H9 (cell line): Measurements from ENCODE around the gene FANCG. TPM values are rescaled to one million over a fixed set of nuclear protein-coding genes. Genes with fewer than 3 reads are reported as not detected.

Experiments used
- DNase-seq: peaks from one replicate; pipeline ENCODE4 v3.0.0-alpha.2; 2017
- H2AFZ ChIP-seq: one replicate; pipeline ENCODE4 v1.6.1; 2013; ENCODE audit warnings: mild to moderate bottlenecking, low read length, control low read depth, moderate library complexity
- H2AK5ac ChIP-seq: 2 replicates; pipeline ENCODE4 v1.6.1; 2013; ENCODE audit warnings: low read length, control low read depth, mixed read lengths; ENCODE audit not compliant: insufficient read length
- H2BK120ac ChIP-seq: one replicate; pipeline ENCODE4 v1.6.1; 2013; ENCODE audit warnings: low read depth, mild to moderate bottlenecking, low read length, control low read depth, inconsistent platforms; ENCODE audit not compliant: poor library complexity, severe bottlenecking
- H2BK12ac ChIP-seq: 2 replicates; pipeline ENCODE4 v1.6.1; 2013; ENCODE audit warnings: low read length, control low read depth, mixed read lengths, low read depth; ENCODE audit not compliant: insufficient read length
- H2BK15ac ChIP-seq: 2 replicates; pipeline ENCODE4 v1.6.1; 2013; ENCODE audit warnings: low read depth, low read length, control low read depth
- H2BK20ac ChIP-seq: one replicate; pipeline ENCODE4 v1.6.1; 2013; ENCODE audit warnings: low read depth, mild to moderate bottlenecking, low read length, control low read depth, inconsistent platforms; ENCODE audit not compliant: poor library complexity, severe bottlenecking
- H2BK5ac ChIP-seq: 2 replicates; pipeline ENCODE4 v1.6.1; 2013; ENCODE audit warnings: low read length, control low read depth, mixed read lengths; ENCODE audit not compliant: insufficient read length
- H3K14ac ChIP-seq: 2 replicates; pipeline ENCODE4 v1.6.1; 2013; ENCODE audit warnings: low read length, control low read depth; ENCODE audit not compliant: insufficient read depth
- H3K18ac ChIP-seq: 2 replicates; pipeline ENCODE4 v1.6.1; 2013; ENCODE audit warnings: low read depth, mild to moderate bottlenecking, mixed read lengths, low read length, control low read depth; ENCODE audit not compliant: insufficient read length
- H3K23ac ChIP-seq: 2 replicates; pipeline ENCODE4 v1.6.1; 2013; ENCODE audit warnings: low read length, control low read depth, mixed read lengths, low read depth; ENCODE audit not compliant: insufficient read length
- H3K23me2 ChIP-seq: 2 replicates; pipeline ENCODE4 v1.6.1; 2013; ENCODE audit warnings: low read depth, mild to moderate bottlenecking, mixed read lengths, low read length, control low read depth; ENCODE audit not compliant: insufficient read length, poor library complexity, severe bottlenecking
- H3K27ac ChIP-seq: 2 replicates; pipeline ENCODE4 v1.5.1; 2013; ENCODE audit warnings: low read length, control low read depth, mixed read lengths, low read depth; ENCODE audit not compliant: insufficient read length
- H3K27me3 ChIP-seq: 2 replicates; pipeline ENCODE4 v1.6.1; 2013; ENCODE audit warnings: low read length, control low read depth, inconsistent platforms; ENCODE audit not compliant: insufficient read depth
- H3K4ac ChIP-seq: 2 replicates; pipeline ENCODE4 v1.6.1; 2013; ENCODE audit warnings: low read depth, mild to moderate bottlenecking, control low read depth, inconsistent platforms, low read length, moderate library complexity
- H3K4me1 ChIP-seq: 2 replicates; pipeline ENCODE4 v1.6.1; 2013; ENCODE audit warnings: low read length, control low read depth, inconsistent platforms; ENCODE audit not compliant: insufficient read depth
- H3K4me2 ChIP-seq: 2 replicates; pipeline ENCODE4 v1.6.1; 2013; ENCODE audit warnings: low read length, control low read depth, mixed read lengths; ENCODE audit not compliant: insufficient read length, insufficient read depth
- H3K56ac ChIP-seq: 2 replicates; pipeline ENCODE4 v1.6.1; 2013; ENCODE audit warnings: low read depth, mild to moderate bottlenecking, mixed read lengths, low read length, control low read depth; ENCODE audit not compliant: insufficient read length
- H3K79me1 ChIP-seq: 2 replicates; pipeline ENCODE4 v1.6.1; 2013; ENCODE audit warnings: low read depth, mild to moderate bottlenecking, moderate library complexity, low read length, control low read depth, inconsistent platforms; ENCODE audit not compliant: insufficient read depth, poor library complexity, severe bottlenecking
- H3K79me2 ChIP-seq: 2 replicates; pipeline ENCODE4 v1.6.1; 2013; ENCODE audit warnings: low read length, control low read depth, inconsistent platforms; ENCODE audit not compliant: insufficient read depth
- H3K9ac ChIP-seq: 2 replicates; pipeline ENCODE4 v1.6.1; 2013; ENCODE audit warnings: low read length, control low read depth, mixed read lengths; ENCODE audit not compliant: insufficient read length; ENCODE audit errors: extremely low read depth
- H3K9me3 ChIP-seq: one replicate; pipeline ENCODE4 v1.6.1; 2013; ENCODE audit warnings: low read depth, low read length, inconsistent platforms; ENCODE audit not compliant: control insufficient read depth
- H3T11ph ChIP-seq: one replicate; pipeline ENCODE4 v1.6.1; 2013; ENCODE audit warnings: mild to moderate bottlenecking, low read length, control low read depth, inconsistent platforms
- H4K20me1 ChIP-seq: one replicate; pipeline ENCODE4 v1.6.1; 2013; ENCODE audit not compliant: control insufficient read depth, insufficient read length, insufficient read depth
- H4K5ac ChIP-seq: 2 replicates; pipeline ENCODE4 v1.6.1; 2013; ENCODE audit warnings: low read depth, mild to moderate bottlenecking, mixed read lengths, low read length, control low read depth; ENCODE audit not compliant: insufficient read length
- H4K8ac ChIP-seq: replicated peaks from 2 replicates; pipeline ENCODE4 v1.6.1; 2013; ENCODE audit warnings: low read length, control low read depth, mixed read lengths, low read depth; ENCODE audit not compliant: insufficient read length
- H4K91ac ChIP-seq: 2 replicates; pipeline ENCODE4 v1.6.1; 2013; ENCODE audit warnings: low read depth, mild to moderate bottlenecking, moderate library complexity, mixed read lengths, low read length, control low read depth; ENCODE audit not compliant: insufficient read length
- H3K27ac Mint-ChIP-seq, 3 experiments: 2 replicates in 2 of 3; 3 replicates in 1 of 3; pipeline ENCODE4 v1.8.0; 2020 to 2021; ENCODE audit warnings: mixed read lengths in 3 of 3, mild to moderate bottlenecking in 1 of 3, moderate library complexity in 1 of 3
- H3K27me3 Mint-ChIP-seq: 2 replicates; pipeline ENCODE4 v1.8.0; 2021; ENCODE audit warnings: low read depth, mild to moderate bottlenecking, moderate library complexity, mixed read lengths
- H3K36me3 Mint-ChIP-seq, 3 experiments: 2 replicates in 2 of 3; 3 replicates in 1 of 3; pipeline ENCODE4 v1.8.0; 2020 to 2021; ENCODE audit warnings: low read depth in 3 of 3, mixed read lengths in 3 of 3; ENCODE audit not compliant: insufficient read depth in 1 of 3
- H3K4me1 Mint-ChIP-seq, 2 experiments: 2 replicates each; pipeline ENCODE4 v1.8.0; 2020; ENCODE audit warnings: mixed read lengths in 2 of 2
- H3K4me3 Mint-ChIP-seq, 2 experiments: 2 replicates in 1 of 2; 3 replicates in 1 of 2; pipeline ENCODE4 v1.8.0; 2020 to 2021; ENCODE audit warnings: mild to moderate bottlenecking in 2 of 2, mixed read lengths in 2 of 2, moderate library complexity in 1 of 2
- H3K9me3 Mint-ChIP-seq, 2 experiments: 2 replicates in 1 of 2; 3 replicates in 1 of 2; pipeline ENCODE4 v1.8.0; 2020; ENCODE audit warnings: mild to moderate bottlenecking in 2 of 2, mixed read lengths in 2 of 2, moderate library complexity in 1 of 2
- WGBS: extraction: QIAGEN DNeasy Blood & Tissue Kit; methylation state at CpG from one replicate; pipeline ENCODE4 v1.1.7; 2013; ENCODE audit warnings: missing lambda C conversion rate, low lambda C conversion rate, mixed read lengths; ENCODE audit not compliant: insufficient read length; ENCODE audit errors: extremely low coverage; 5-methylcytosine and 5-hydroxymethylcytosine counted together
- total RNA-seq: library from RNA; stranded (reverse); gene quantifications from 2 replicates; pipeline ENCODE4 v1.2.1, GENCODE V29; 2021
- TF ChIP-seq, protein P1 (sequence below): fragments of 200-600 bp; sonication (generic); conservative IDR thresholded peaks from 3 replicates; pipeline ENCODE4 v1.8.0; 2021; ENCODE audit warnings: antibody characterized with exemption, mild to moderate bottlenecking

The FANCG gene
- total RNA-seq, 1 experiment from 2014 or later = 86.9 TPM

GRCh38 chr9:35042081-35042604 lies 37.6 kb downstream of the FANCG start:
- Histone ChIP-seq H4K8ac (no peak overlapping the region), H2BK12ac (no peak overlapping the region), H2AFZ (no peak overlapping the region), H2BK5ac (no peak overlapping the region), H4K5ac (no peak overlapping the region), H3K79me2 (no peaks in the 10 kb centered on the region), H4K20me1 (no peaks in the 10 kb centered on the region), H3K4me2 (no peak overlapping the region), H3K14ac (no peak overlapping the region), H3K9me3 (no peaks in the 10 kb centered on the region), H3T11ph (no peak overlapping the region), H2AK5ac (no peak overlapping the region), H2BK120ac (no peak overlapping the region), H3K4me1 (no peaks in the 10 kb centered on the region), H3K27me3 (no peaks in the 10 kb centered on the region), H3K56ac (no peak overlapping the region), H2BK20ac (no peak overlapping the region), H3K4ac (no peak overlapping the region), H3K79me1 (no peaks in the 10 kb centered on the region), H2BK15ac (no peak overlapping the region), H3K23me2 (no peaks in the 10 kb centered on the region), H3K23ac (no peak overlapping the region), H4K91ac (no peak overlapping the region), H3K27ac (no peak overlapping the region), H3K18ac (no peak overlapping the region), H3K9ac (no peak overlapping the region)
- Mint-ChIP-seq H3K4me1 (peaks cover 17 to 21% of the 10 kb centered on the region in 2 experiments), H3K9me3 (no peaks in the 10 kb centered on the region), H3K27ac (peak overlapping the region in 2 of 3 experiments; percentile 6 to 29; a peak in 2 of 7 replicates), H3K36me3 (peaks cover 12 to 30% (median 14%) of the 10 kb centered on the region in 3 experiments), H3K4me3 (no peak overlapping the region), H3K27me3 (no peaks in the 10 kb centered on the region)
- no peak for DNase-seq
- TF ChIP-seq, protein P1, sequence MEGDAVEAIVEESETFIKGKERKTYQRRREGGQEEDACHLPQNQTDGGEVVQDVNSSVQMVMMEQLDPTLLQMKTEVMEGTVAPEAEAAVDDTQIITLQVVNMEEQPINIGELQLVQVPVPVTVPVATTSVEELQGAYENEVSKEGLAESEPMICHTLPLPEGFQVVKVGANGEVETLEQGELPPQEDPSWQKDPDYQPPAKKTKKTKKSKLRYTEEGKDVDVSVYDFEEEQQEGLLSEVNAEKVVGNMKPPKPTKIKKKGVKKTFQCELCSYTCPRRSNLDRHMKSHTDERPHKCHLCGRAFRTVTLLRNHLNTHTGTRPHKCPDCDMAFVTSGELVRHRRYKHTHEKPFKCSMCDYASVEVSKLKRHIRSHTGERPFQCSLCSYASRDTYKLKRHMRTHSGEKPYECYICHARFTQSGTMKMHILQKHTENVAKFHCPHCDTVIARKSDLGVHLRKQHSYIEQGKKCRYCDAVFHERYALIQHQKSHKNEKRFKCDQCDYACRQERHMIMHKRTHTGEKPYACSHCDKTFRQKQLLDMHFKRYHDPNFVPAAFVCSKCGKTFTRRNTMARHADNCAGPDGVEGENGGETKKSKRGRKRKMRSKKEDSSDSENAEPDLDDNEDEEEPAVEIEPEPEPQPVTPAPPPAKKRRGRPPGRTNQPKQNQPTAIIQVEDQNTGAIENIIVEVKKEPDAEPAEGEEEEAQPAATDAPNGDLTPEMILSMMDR = no peak
- WGBS = no CpG with 5 or more reads among the region's 3 CpGs
